GM18511 (cell line): ENCODE data around the gene WDFY4.

Experiments
- ATAC-seq: cut with Tn5 transposase; IDR thresholded peaks from one replicate; pipeline ENCODE4 v1.9.1; 2021; ENCODE audit warnings: mild to moderate bottlenecking, moderate library complexity; ENCODE audit not compliant: unreplicated experiment

Gene WDFY4

DNA sequence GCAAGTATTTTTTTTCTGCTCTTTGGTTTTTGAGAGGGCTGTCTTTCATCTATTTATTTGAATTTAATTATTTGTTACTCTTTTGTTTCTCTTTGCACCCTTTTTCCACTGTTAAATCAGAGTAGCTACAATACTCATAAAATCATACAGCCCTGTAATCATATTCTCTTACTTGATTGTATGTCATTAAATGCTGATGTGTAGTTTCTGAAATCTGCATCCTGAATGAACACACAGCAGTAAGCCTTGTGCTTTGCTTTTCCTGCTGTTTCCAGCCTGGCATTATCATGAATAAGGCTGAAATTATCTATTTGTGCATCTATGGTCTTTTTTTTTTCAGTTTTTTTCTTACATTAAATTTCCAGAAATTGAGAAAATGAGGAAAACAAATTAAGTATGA, 250.9 kb downstream of the WDFY4 start:
- ATAC-seq, result no peak

DNA sequence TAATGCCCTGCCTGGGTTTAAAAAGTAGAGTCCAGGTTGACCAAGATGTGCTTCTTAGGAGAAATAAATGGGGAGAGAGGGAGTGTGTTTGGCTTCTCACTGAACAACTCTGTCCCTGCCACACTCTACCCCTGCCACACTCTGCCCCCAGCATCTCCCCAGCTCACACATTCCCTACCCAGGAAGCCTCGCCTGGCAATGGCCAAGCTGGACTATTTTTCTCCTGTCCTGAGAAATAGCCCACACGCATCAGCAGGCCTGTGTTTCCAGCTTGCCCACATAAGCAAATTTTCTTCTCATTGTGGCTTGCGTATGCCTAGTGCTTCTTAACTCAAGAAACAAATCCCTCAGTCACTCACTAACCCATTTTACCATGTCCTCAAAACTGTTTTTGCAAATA, 253.1 kb downstream of the WDFY4 start:
- ATAC-seq, result no peak

DNA sequence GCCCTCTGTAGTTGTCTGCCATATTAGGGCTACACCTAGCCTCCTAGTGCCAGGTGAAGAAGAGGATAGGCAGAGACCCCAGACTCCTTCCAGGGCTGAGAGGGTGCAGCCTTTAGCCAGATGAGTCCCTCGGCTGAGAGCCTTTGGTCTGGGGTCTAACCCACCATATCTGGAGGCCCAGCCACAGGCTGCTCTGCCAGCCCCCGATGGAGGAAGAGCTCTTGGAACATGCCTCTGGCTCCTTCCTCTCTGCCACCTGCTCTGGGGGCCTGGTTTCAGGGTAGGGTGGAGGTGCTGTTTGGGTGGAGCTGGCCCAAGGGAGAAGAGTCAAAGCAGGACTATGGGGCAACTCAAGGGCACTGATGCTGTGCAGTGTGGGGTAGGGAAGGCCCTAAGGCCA, 253.6 kb downstream of the WDFY4 start:
- no peak for ATAC-seq

DNA sequence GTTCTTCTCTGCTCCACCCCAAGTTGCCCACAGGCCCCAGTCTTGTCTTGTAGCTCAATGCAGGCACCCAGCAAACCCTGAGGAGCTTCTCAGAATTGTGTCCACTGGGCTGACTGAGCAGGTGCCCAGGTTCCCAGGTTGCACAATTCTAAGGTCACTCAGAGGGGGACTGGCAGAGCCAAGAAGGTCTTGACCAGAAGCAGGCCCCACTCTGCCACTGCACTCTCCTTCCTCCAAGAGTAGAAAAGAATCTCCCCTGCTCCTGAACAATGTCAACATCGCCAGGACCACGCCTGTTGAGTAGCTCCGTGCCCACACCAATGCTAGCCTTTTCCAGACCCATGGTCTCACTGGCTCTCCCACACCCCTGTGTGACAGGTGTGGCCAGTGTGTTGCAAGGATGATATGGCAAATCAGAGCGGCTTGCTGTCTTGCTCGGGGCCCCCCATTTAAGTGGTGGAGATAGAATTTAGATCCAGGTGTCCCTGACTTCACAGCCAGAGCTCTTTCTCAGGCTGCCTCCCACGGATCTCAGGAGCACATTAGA, 254.4 kb downstream of the WDFY4 start:
- no peak for ATAC-seq

DNA sequence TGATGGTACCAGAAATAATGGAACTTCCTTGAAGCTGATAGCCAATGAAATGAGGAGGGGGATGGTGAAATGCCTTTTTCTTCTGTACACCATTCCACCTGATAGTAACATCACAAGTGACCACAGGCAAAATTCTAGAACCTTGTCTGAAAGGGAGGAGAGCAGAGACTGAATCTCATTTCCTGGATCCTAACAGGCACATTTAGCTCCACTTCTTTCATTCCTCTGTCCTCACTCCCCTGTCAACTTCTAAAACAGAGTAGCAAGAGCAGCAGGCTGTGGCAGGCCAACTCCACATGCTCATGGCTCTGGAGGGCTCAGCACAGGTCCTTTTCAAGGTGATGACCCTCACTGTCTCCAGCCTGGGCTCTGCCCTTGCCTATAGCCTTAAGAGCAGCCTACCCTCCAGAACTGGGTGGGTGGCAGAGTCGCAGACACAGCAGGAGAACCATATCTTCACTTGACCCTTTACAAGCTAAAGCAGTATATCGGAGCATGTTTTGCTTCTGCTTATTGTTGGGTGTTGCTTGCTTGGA, 255.2 kb downstream of the WDFY4 start, which contains the start of gene LRRC18:
Gene LRRC18, minus strand, starts transcription at position 51 of the 536 bp plus-strand sequence. CDS start 25,685 bp downstream, outside the sequence.
- ATAC-seq, result no peak

DNA sequence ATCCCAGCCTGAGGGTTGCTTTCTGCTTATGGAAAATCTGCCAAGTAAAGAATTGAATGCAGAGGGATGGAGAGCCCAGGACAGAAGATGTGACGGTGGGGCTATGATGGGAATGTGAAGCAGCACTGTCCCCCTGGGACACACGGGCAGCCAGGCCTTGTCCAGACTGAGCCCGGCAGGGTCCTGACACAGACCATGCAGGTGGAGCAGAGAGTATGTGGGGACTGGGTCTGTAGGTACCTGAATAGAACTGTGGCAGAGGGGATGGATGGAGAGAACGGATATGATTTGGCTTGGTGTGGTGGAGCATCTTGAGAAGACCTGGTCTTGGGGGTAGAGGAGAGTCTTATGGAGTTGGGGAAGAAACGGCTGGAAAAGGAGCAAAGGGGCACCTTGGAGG, 255.7 kb downstream of the WDFY4 start:
- ATAC-seq, result no peak

DNA sequence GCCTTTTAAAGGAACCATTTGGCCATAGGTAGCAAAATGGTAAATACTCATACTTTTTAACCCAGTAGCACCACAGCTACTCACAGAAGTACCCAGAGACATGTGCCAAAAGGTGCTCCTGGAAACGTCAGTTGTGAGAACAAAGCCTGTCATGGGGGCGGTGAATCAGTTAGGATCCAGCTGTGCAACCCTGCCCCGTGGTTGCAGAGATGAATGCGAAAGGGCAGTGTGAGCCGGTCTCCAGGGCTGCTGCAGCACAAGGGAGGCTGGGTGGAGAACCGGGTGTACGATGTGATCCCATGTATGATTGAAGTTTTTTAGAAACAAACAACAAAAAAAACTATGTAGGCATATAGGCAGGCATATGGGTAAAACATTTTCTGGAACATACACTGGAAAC, 256.3 kb downstream of the WDFY4 start:
- no peak for ATAC-seq

DNA sequence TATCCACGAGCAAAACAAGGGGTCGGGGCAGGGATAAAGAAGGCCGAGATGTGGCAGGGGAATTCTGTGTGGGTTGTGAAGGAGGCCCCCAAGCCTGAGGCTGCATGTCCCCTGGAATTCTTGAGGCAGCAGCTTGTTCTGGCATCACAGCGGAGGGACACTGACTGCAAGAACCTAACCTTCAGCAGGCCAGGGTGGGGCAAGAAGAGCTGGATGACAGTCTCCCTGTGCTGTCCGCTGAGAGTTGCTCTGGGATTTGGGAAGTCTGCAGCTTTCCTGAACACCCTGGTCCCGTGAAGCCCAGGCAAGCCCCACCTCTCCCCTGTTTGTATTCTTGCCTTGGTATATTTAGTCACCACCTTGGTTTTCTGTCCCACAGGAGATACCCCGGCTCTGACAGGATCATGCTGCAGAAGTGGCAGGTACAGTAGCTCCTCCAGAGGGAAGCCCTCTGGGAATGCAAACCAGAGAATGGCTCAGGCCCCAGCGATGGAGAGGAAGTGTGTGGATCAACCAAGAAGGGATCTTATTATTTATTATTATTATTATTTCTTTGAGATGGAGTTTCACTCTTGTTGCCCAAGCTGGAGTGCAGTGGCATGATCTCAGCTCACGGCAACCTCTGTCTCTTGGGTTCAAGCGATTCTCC, 256.9 kb downstream of the WDFY4 start:
- no peak for ATAC-seq

DNA sequence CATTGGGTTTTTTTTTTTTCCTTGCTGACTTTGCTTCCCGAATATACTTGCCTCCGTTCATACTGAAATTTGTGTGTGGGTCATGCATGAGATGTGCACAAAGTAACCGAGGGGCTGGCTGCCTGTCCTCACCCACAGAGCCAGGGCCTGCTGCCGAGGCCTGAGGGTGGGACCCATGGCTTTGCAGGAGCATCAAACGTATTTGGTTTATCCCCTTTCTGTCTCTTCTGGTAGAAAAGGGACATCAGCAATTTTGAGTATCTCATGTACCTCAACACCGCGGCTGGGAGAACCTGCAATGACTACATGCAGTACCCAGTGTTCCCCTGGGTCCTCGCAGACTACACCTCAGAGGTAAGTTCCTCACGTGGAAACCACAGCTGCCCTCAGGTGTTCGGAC, 258.4 kb downstream of the WDFY4 start:
- ATAC-seq, result no peak

DNA sequence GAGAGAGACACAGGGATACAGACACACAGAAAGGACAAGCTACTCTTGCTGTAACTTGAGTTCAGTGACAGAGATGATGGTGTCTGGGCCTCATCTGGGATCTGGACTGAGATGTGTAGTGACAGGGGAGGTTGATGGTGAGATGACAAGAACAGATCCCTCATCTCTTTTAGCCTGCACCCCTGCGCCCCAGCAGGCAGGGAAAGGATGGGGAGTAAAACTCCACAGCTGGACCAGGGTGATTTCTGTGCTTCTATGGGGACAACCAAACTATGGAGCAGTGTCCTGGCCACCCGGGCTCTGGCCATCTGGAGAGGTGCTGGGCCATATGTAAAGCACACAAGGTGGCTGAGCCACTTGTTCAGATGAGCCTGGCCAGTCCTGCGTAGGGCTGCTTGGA, 259.5 kb downstream of the WDFY4 start:
- no peak for ATAC-seq

DNA sequence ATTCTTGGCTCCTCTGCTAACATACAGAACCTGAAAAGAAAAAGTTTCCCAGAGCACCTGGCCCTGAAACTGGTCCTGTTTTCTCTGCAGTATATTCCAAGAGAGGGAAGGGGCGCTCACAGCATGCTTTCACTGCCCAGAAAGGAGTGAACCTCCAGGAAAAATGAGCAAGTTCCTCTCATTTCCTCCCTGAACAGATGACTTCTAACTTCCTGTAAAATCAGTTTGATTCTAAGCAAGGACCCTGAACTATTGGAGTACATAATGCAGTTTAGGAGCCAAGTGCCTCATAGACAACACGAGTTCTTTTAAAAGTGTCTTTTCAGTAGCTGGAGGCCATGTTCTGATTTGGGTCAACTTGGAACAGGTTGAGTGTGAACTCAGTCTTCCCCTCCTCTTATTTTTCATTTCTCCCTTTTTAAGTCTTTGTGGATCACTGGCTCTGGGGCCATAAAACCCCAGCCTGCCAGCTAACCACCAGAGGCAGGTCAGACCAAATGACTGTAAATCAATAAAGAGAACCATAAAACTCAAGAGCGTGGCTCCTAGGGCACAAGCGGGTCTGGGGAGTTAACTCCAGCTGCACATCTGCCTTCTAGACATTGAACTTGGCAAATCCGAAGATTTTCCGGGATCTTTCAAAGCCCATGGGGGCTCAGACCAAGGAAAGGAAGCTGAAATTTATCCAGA, 260.9 kb downstream of the WDFY4 start:
- ATAC-seq, result no peak

DNA sequence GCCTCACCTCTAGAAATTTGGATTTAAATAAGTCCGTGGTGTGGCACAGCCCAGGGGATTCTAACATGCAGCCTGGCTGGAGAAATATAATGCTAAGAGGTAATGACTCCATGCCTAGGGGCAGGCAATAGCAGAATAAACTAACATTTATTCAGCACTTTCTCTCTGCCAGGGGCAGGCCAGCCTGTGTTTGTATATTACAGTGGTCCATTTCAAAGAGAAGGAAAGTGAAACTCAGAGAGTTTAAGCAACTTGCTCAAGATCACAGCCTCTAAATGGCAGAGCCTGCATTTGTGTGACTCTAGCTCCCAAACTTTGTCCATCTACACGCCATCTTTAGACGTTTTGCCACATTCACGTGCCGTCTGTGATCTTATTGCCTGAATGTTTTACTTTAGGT, 261.7 kb downstream of the WDFY4 start:
- ATAC-seq, result no peak

DNA sequence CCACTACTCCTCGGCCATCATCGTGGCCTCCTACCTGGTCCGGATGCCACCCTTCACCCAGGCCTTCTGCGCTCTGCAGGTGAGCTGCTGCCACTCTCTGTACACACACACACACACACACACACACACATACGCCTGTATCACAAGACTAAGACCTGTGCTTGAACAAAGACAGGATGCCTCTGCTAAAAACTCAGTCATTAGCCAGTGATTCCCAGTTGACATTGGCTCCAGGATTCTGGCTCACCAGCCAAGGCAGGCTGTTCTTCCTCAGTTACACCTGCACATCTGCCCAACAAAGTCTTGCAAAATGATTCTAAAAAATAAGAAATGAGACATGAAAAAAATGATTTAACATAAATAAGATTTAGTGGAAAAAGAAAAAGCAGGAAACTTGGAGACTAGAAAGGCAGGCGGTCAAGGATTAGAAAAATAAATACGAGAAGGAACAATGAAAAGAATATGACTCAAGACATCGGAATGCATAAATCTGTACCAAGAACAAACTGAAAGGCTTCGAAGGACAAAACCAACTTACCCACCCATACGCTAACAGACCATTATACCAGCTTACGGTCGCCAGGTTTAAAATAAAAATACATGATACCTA, 262.3 kb downstream of the WDFY4 start:
- no peak for ATAC-seq

DNA sequence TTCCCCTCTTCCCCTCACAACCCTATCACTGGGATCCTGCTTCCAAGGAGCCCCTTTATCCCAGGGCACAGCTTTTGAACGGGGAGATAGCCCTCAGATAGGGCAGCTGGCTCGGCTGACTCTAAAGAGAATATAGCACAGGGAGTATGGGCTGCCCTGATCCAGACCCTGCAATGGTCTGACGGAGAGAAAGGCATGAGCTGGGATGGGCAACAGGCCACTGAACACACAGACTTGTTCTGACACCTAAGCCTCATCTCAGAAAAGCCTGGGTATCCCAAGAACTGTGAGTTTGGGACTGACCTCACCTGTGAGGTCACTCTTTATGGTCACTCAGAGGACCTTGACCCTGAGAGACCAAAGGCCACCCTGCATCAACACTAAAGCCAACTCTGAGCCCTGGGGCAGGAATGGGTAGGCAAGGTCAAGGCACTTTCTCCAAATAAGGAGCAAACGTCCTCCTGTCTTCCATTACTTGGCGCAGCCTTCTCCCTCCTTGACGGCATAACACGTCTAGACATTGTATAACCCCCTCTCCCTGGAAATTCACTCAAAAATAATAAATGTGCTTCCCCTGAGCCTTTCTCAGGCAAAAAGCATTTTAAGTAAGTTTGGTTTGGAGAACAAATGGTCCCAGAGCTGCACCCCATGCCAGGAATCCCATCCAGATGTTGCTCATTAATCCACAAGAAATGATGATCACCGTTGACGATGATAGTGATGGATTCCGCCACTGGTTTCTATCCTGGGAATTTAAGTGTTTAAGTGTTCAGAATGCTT, 263.2 kb downstream of the WDFY4 start:
- no peak for ATAC-seq

DNA sequence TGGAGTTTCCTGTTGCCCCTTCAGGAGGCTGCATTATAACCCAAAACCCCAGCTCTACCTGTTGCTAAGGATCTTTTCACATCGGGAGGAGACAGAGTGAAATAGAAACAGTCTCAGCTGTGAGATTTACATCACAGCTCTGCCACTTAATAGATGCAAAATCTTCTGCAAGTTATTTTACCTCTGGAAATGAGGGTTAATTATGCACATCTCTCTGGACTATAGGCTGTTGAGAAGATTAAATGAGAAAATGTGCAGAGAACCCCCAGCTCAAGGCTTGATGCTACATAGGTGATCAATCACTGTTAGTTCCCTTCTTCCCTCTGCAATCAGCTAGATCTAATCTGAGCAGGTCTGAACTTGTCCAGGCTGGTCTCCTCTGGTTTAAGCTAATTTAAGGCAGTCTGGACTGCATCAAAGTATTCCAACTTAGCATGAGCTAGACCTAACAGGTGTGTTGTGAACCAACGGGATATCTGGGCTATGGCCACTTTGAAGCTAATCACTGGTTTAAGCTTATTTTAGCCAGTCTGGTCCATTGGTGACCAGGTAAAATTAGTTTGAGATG, 263.9 kb downstream of the WDFY4 start:
- no peak for ATAC-seq

DNA sequence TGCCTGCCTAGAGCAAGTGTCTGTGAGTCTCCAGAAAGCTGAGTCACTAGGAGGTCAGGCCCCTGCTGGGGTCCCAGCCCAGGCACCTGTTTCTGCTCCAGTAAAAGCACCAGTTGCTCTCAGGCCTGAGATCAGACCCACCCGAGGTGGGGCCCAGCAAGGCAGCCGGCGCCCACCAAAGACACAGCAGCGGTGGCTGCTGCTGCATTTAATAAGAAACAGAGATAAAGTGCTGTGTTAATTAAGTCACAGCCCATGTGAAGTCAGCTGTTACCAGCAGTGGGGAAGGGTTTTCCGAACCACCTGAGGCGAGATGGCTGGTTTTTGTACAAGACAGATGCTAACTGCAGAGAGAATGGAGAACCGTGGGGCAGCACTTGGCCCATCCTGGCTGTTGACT, 267.0 kb downstream of the WDFY4 start:
- ATAC-seq, result no peak

DNA sequence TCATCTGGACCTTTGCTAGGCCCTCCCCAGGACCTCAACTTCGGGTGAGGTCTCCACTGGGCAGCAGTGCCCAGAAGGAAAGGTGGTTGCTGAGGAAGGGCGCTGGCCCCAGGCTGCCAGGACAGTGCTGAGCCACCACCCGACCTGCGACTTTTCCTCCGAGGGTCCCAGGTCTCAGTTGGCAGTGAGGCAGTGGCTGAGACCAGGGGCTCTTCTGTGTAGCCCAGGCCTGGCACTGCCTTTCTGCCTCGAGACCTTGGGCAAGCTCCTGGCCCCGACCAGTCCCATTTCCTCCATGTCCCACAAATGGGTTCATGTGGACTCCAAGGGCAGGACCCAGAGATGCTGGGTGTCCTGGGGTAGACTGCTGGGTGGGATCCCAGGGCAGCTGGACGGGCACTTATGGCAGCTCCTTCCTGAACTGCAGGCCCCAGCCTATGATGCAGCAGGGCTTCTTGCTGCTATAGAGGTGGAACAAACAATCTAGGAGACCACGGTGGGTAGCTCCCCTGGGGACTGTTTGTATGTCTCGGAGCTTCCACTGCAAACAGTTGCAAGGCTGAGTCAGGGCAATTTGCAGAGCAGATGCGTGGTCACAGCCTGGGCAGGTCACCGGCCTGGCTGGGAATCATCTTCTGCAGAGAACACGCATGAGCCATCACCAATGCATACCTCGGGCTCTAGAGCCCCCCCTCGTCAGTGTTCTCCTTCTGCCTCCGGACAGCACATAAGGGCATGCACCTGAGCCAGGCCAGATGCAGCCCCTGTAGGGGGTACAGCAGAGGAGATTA, 272.9 kb downstream of the WDFY4 start:
- no peak for ATAC-seq

DNA sequence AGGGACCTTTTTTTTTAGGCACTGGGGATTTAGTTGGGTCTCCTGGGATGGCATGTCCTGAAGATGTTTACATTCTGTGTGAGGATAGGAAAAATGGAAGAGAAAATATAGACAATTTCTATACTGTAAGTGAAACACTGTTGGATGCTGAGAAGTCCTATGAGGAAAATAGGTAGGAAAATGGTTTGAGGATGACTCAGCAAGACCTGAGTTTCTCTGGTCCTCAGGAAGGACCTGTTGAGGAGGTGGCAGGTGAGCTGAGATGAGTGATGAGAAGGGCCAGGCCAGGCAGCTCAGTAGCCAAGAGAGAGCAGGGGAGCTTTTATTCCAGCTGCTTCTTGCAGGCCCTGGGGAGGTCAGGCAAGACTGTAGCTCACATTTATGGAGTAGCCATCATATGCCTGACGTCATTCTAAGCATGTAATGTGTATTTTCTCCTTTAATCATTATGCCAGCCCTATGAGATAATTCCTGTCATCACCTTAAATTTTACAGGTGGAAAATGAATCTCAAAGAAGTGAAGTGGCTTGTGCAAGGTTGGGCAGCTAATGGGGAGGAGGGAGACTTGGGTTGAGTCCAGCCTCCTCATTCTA, 274.0 kb downstream of the WDFY4 start:
- ATAC-seq, result no peak

DNA sequence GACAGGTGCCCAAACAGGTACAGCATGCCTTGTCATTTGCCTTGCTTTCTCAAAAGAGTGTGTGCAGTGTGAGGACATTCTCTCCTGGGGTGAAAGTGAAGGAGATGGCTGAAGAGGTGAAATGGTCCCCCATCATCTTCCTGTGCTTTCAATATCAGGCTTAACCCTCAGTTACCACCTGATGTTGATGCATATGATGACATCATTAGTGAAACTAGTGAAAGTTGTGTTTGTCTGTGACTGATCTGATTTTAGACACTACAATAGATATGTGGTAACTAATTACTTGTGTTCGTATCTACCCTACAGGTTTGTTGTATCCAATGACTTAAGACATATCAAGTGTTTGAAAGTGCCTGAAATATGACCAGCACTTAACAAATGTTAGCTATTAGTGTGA, 279.4 kb downstream of the WDFY4 start:
- no peak for ATAC-seq

DNA sequence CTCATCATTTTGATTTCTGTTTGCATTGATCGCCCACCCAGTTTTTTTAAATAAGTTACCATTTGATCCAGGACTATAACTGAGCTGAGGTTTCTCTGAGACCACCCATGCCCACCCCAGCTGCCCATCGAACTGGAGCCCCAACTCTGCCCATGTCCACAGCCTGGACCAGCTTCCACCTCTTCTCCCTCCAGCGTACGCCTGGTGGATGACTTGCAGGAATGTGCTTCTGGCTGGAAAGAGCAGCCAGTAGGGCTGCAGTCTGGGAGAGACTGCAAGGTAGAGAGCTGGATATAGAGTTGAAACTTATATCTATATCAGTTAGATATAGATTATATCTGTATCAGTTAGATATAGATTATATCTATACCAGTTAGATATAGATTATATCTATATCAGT, 280.8 kb downstream of the WDFY4 start:
- no peak for ATAC-seq
